Measurements from ENCODE around the gene IGSF3. TPM values are rescaled to one million over a fixed set of nuclear protein-coding genes. Genes with fewer than 3 reads are reported as not detected.
A peak's percentile ranks its signal among the peaks of the same experiment; 100 is the strongest.

Gene IGSF3
- polyA plus RNA-seq, 3 donors: 0.07 to 0.12 TPM; not detected in 1

DNA sequence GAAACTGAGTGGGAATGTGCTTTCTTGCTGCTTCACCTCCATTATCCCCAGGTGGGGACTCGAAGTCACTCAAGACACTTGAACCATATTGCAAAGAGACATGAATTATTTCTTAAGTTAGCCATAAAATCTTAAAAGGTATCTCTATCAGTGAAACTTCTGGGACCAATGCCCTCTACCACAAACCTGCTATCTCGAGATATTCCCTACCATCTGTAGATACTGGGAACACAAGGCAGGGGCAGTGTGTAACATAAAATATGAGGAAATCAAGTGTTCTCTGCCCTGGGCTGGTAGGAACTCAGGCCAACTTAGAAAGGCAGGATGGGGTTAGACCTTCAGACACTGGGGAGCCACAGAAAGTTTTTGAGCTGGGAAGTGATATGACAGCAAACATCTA, 95.4 kb downstream of the IGSF3 start:
- Histone ChIP-seq H3K4me2 (replicated peaks; ENCODE audit: extremely low read depth, low read length, poor library complexity, severe bottlenecking) (no peak overlapping the region), H4K20me1 (ENCODE audit: insufficient read depth, low read length) (peaks cover 29% of the 10 kb centered on the region), H3K79me2 (ENCODE audit: insufficient read depth, low read length) (peaks cover 37% of the 10 kb centered on the region), H3K4me3 (replicated peaks in 1 of 3; ENCODE audit: low read depth in 2 of 3, low read length in 3 of 3) (no peak overlapping the region), H3K36me3 (replicated peaks in 1 of 2; ENCODE audit: control insufficient read depth in 1 of 2, insufficient read depth in 2 of 2, low read length in 2 of 2) (no peaks in the 10 kb centered on the region), H3K4me1 (ENCODE audit: control insufficient read depth in 1 of 2, insufficient read depth in 2 of 2, low read length in 2 of 2) (peaks cover 32 to 57% of the 10 kb centered on the region in 2 donors), H3K9ac (ENCODE audit: insufficient read depth, low read length, poor library complexity, severe bottlenecking) (no peak overlapping the region), H3K27ac (ENCODE audit: low read depth in 1 of 2, low read length in 2 of 2) (peak overlapping the region in 1 of 2 donors; percentile 97), H3K9me3 (replicated peaks in 1 of 2; ENCODE audit: control insufficient read depth in 1 of 2, insufficient read depth in 1 of 2, low read length in 2 of 2) (no peaks in the 10 kb centered on the region), H2AFZ (ENCODE audit: insufficient read depth, low read depth, low read length, poor library complexity, severe bottlenecking) (no peak overlapping the region), H3K27me3 (ENCODE audit: control insufficient read depth in 2 of 2, insufficient read depth in 2 of 2, low read length in 2 of 2) (no peaks in the 10 kb centered on the region)
- intact Hi-C loops (cut with micrococcal nuclease): loop anchor here (5.0 to 10.0 kb wide), 5 partner anchors 35 to 483 kb away; partner anchors contain the start of genes CD101 (in 1 of the 2) and IGSF3 (in 1 of the 2)
- H3K36me3 Mint-ChIP-seq: peaks cover 17% of the 10 kb centered on the region in 2 donors
- 80% methylated on average over 1 of the region's 2 CpGs for WGBS (ENCODE audit: insufficient coverage)
- no peak for DNase-seq
- TF ChIP-seq, protein P1, sequence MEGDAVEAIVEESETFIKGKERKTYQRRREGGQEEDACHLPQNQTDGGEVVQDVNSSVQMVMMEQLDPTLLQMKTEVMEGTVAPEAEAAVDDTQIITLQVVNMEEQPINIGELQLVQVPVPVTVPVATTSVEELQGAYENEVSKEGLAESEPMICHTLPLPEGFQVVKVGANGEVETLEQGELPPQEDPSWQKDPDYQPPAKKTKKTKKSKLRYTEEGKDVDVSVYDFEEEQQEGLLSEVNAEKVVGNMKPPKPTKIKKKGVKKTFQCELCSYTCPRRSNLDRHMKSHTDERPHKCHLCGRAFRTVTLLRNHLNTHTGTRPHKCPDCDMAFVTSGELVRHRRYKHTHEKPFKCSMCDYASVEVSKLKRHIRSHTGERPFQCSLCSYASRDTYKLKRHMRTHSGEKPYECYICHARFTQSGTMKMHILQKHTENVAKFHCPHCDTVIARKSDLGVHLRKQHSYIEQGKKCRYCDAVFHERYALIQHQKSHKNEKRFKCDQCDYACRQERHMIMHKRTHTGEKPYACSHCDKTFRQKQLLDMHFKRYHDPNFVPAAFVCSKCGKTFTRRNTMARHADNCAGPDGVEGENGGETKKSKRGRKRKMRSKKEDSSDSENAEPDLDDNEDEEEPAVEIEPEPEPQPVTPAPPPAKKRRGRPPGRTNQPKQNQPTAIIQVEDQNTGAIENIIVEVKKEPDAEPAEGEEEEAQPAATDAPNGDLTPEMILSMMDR (IDR thresholded peaks at IDR 0.05): no peak
- peak overlapping the region in 5 of 7 donors; percentile 2 to 98 (median 98) for H3K27ac Mint-ChIP-seq
- peaks cover 0 to 1% (median 0%) of the 10 kb centered on the region in 7 donors for H3K9me3 Mint-ChIP-seq
- peaks cover 0 to 7% (median 6%) of the 10 kb centered on the region in 3 donors for H3K27me3 Mint-ChIP-seq (ENCODE audit: low read depth in 3 of 3)
- H3K4me1 Mint-ChIP-seq: peaks cover 50% of the 10 kb centered on the region
- peak overlapping the region in 1 of 2 donors; percentile 100 for H3K4me3 Mint-ChIP-seq

DNA sequence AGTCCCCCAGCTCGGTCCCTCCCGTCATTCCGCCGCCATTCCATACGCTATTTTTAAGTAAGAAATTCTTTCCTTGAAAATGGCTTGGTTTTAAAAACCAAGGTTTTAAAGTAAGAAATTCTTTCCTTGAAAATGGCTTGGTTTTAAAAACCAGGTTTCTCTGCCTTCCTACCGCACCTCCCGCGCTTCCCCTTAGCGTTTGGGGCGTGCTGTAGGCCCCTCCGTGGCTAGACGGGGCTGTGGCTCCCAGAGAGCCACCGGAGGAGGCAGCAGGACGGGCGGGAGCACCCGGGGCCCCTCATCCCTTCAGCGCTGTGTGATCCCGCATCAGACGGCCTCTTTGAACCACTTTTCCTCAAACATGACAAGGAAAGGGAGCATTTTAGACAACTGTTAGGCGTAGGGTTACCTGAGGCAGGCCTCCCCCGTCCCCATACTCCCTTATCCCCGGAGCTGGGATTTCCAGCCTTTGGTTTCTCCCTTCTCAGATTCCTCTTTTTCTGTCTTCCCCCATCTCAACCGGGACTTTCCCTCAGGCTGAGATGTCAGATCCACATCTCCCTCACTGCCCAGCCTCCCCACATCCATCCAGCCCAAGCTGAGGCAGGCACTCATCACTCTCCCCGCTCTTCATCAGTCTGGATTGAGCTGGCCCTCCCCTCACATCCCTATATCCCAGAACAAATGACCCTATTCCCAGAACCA, 96.2 kb downstream of the IGSF3 start:
- WGBS (ENCODE audit: insufficient coverage): 6% methylated on average over 15 of the region's 24 CpGs
- H3K27ac ChIP-seq (ENCODE audit: low read depth in 1 of 2, low read length in 2 of 2): peak overlapping the region; percentile 97
- H3K4me3 ChIP-seq (replicated peaks in 1 of 3; ENCODE audit: low read depth in 2 of 3, low read length in 3 of 3): peak overlapping the region; percentile 73 to 84 (median 83)
- Mint-ChIP-seq H3K4me3 (peak overlapping the region; percentile 89 to 100), H3K27ac (peak overlapping the region; percentile 94 to 98 (median 96)), H3K4me1 (peaks cover 55% of the 10 kb centered on the region), H3K9me3 (peaks cover 0 to 1% (median 0%) of the 10 kb centered on the region in 7 donors), H3K27me3 (ENCODE audit: low read depth in 3 of 3) (peaks cover 0 to 7% (median 5%) of the 10 kb centered on the region in 3 donors), H3K36me3 (peaks cover 19 to 23% of the 10 kb centered on the region in 2 donors)
- H3K79me2 ChIP-seq (ENCODE audit: insufficient read depth, low read length): peaks cover 44% of the 10 kb centered on the region
- TF ChIP-seq, protein P1 (IDR thresholded peaks at IDR 0.05): no peak
- no peaks in the 10 kb centered on the region for H3K27me3 ChIP-seq (ENCODE audit: control insufficient read depth in 2 of 2, insufficient read depth in 2 of 2, low read length in 2 of 2)
- H3K9ac ChIP-seq (ENCODE audit: insufficient read depth, low read length, poor library complexity, severe bottlenecking): peak overlapping the region; percentile 98
- H4K20me1 ChIP-seq (ENCODE audit: insufficient read depth, low read length): peaks cover 34% of the 10 kb centered on the region
- intact Hi-C loops (cut with micrococcal nuclease): loop anchor here (2.0 to 10.0 kb wide), 6 partner anchors 34 to 483 kb away; partner anchors contain the start of genes CD101 (in 1 of the 2) and IGSF3 (in 1 of the 2)
- no peaks in the 10 kb centered on the region for H3K9me3 ChIP-seq (replicated peaks in 1 of 2; ENCODE audit: control insufficient read depth in 1 of 2, insufficient read depth in 1 of 2, low read length in 2 of 2)
- H3K36me3 ChIP-seq (replicated peaks in 1 of 2; ENCODE audit: control insufficient read depth in 1 of 2, insufficient read depth in 2 of 2, low read length in 2 of 2): no peaks in the 10 kb centered on the region
- peak overlapping the region; percentile 71 for H2AFZ ChIP-seq (ENCODE audit: insufficient read depth, low read depth, low read length, poor library complexity, severe bottlenecking)
- peaks cover 32 to 57% of the 10 kb centered on the region in 2 donors for H3K4me1 ChIP-seq (ENCODE audit: control insufficient read depth in 1 of 2, insufficient read depth in 2 of 2, low read length in 2 of 2)
- peak overlapping the region; percentile 73 for H3K4me2 ChIP-seq (replicated peaks; ENCODE audit: extremely low read depth, low read length, poor library complexity, severe bottlenecking)
- peak in 2 of 3 donors; percentile 67 to 92 for DNase-seq
